GOT3 (cell line): ENCODE measurements around the gene TMEM183A.

ENCODE experiments used
- DNase-seq: peaks from one replicate; lab custom pipeline; 2025; ENCODE audit warnings: mixed read lengths; lab: John Stamatoyannopoulos, UW

TMEM183A gene

GRCh38 chr1:203069030-203069747, 62.0 kb downstream of the TMEM183A start:
- no peak for DNase-seq

GRCh38 chr1:203072002-203072602, 64.9 kb downstream of the TMEM183A start:
- no peak for DNase-seq

DNA sequence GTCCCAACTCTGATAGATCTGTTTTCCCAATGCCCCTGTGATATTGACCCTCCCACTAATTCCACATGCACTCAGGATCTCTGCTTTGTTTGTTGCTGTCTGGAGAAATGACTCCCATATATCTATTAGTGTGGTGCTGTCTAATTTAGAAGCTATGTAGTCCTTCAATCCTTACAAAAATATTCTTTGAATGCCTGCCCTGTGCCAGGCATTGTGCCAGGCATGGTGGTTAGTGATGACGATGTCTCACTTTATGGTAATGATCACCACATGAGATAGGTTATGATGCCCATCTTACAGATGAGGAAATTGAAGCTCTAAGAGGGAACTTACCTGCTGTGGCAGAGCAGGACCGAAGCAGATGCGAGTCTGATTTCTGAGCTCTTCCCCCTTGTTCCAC, 65.7 kb downstream of the TMEM183A start:
- DNase-seq: no peak

GRCh38 chr1:203073469-203073868, 66.3 kb downstream of the TMEM183A start:
- no peak for DNase-seq
